Measurements from ENCODE around the gene RIOX2.

RIOX2 gene

GRCh38 chr3:97994328-97994945 is 22.2 kb upstream of the RIOX2 start:
- Histone ChIP-seq H3K9ac (ENCODE audit: low read depth, low read length, poor library complexity, severe bottlenecking) (no peak overlapping the region), H3K79me2 (ENCODE audit: insufficient read depth, low read length) (no peaks in the 10 kb centered on the region), H2AFZ (ENCODE audit: low read length) (no peak overlapping the region), H3K27me3 (ENCODE audit: insufficient read depth, low read length, poor library complexity, severe bottlenecking) (no peaks in the 10 kb centered on the region), H3K9me2 (replicated peaks; ENCODE audit: low read depth, low read length) (no peaks in the 10 kb centered on the region), H3K9me3 (ENCODE audit: insufficient read depth, low read depth, low read length) (no peaks in the 10 kb centered on the region), H3F3A (ENCODE audit: low read depth) (no peaks in the 10 kb centered on the region), H3K4me2 (ENCODE audit: low read depth, low read length, poor library complexity, severe bottlenecking) (no peak overlapping the region), H3K4me3 (ENCODE audit: low read length, poor library complexity, severe bottlenecking) (no peak overlapping the region), H3K4me1 (ENCODE audit: insufficient read depth, low read length, poor library complexity, severe bottlenecking) (peaks cover 4% of the 10 kb centered on the region), H4K20me1 (ENCODE audit: insufficient read depth, low read length, poor library complexity, severe bottlenecking) (no peaks in the 10 kb centered on the region), H3K36me3 (ENCODE audit: insufficient read depth, low read length) (no peaks in the 10 kb centered on the region)
- no peak for TF ChIP-seq EZH2phosphoT487 (IDR thresholded peaks at IDR 0.05; ENCODE audit: borderline replicate concordance)
- TF ChIP-seq, protein P1, sequence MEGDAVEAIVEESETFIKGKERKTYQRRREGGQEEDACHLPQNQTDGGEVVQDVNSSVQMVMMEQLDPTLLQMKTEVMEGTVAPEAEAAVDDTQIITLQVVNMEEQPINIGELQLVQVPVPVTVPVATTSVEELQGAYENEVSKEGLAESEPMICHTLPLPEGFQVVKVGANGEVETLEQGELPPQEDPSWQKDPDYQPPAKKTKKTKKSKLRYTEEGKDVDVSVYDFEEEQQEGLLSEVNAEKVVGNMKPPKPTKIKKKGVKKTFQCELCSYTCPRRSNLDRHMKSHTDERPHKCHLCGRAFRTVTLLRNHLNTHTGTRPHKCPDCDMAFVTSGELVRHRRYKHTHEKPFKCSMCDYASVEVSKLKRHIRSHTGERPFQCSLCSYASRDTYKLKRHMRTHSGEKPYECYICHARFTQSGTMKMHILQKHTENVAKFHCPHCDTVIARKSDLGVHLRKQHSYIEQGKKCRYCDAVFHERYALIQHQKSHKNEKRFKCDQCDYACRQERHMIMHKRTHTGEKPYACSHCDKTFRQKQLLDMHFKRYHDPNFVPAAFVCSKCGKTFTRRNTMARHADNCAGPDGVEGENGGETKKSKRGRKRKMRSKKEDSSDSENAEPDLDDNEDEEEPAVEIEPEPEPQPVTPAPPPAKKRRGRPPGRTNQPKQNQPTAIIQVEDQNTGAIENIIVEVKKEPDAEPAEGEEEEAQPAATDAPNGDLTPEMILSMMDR (conservative IDR thresholded peaks at IDR 0.05; ENCODE audit: low read length) = no peak

DNA sequence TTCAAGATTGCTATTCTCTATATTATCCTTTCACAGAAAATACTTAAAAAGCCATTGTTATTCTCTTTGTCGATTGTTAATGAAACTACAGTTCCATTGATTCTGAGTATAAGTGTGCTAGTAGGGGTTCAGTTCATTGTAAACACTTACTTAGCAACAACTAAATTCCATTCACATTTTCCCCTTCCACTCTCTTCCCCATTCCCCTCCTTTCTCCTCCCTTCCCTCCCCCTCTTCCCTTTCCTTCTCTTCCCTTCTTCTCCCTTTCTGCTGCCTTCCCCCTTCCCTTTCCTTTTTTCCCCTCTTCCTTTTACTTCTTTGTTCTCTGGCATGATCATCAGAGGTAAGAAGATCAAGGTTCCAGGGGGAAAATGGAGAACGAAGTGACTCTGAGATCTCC is 21.3 kb upstream of the RIOX2 start:
- no peaks in the 10 kb centered on the region for H3K79me2 ChIP-seq (ENCODE audit: insufficient read depth, low read length)
- no peaks in the 10 kb centered on the region for H4K20me1 ChIP-seq (ENCODE audit: insufficient read depth, low read length, poor library complexity, severe bottlenecking)
- no peak overlapping the region for H3K4me2 ChIP-seq (ENCODE audit: low read depth, low read length, poor library complexity, severe bottlenecking)
- H2AFZ ChIP-seq (ENCODE audit: low read length) = no peak overlapping the region
- TF ChIP-seq, protein P1 (conservative IDR thresholded peaks at IDR 0.05; ENCODE audit: low read length) = no peak
- TF ChIP-seq EZH2phosphoT487 (IDR thresholded peaks at IDR 0.05; ENCODE audit: borderline replicate concordance) = no peak
- H3K36me3 ChIP-seq (ENCODE audit: insufficient read depth, low read length) = no peaks in the 10 kb centered on the region
- no peak overlapping the region for H3K4me3 ChIP-seq (ENCODE audit: low read length, poor library complexity, severe bottlenecking)
- H3K4me1 ChIP-seq (ENCODE audit: insufficient read depth, low read length, poor library complexity, severe bottlenecking) = peaks cover 4% of the 10 kb centered on the region
- H3K9ac ChIP-seq (ENCODE audit: low read depth, low read length, poor library complexity, severe bottlenecking) = no peak overlapping the region
- H3K9me2 ChIP-seq (replicated peaks; ENCODE audit: low read depth, low read length) = no peaks in the 10 kb centered on the region
- H3K9me3 ChIP-seq (ENCODE audit: insufficient read depth, low read depth, low read length) = no peaks in the 10 kb centered on the region
- H3F3A ChIP-seq (ENCODE audit: low read depth) = no peaks in the 10 kb centered on the region
- no peaks in the 10 kb centered on the region for H3K27me3 ChIP-seq (ENCODE audit: insufficient read depth, low read length, poor library complexity, severe bottlenecking)

DNA sequence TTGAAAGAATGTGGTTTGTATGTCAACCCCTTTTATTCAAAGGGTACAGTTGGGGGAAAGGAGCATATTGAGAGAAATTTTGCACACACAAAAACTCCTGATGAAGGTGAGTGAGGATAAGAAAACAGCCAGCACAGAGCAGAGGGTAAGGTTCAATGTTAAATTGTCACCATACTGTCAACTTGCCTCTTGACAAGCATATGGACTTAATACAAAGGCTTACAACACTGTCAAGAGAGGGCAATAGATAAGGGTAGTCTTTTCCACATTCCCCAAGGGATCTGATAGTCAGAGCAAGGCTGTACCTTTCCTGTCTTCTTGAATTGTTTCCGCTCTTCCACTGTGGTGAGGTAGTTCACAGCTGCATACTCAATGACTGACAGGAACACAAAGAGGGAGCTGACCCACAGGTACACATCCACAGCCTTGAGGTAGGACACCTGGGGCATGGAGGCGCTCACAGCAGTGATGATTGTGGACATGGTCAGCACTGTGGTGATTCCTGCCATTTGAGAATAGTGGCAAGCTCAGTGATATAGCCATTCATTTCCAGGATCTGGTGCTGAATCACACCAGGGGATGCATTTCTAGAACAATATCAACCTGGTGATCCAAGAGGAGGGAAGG is 20.4 kb upstream of the RIOX2 start:
- Histone ChIP-seq H4K20me1 (ENCODE audit: insufficient read depth, low read length, poor library complexity, severe bottlenecking) (no peaks in the 10 kb centered on the region), H3K9ac (ENCODE audit: low read depth, low read length, poor library complexity, severe bottlenecking) (no peak overlapping the region), H3K4me3 (ENCODE audit: low read length, poor library complexity, severe bottlenecking) (no peak overlapping the region), H3K79me2 (ENCODE audit: insufficient read depth, low read length) (no peaks in the 10 kb centered on the region), H3K27me3 (ENCODE audit: insufficient read depth, low read length, poor library complexity, severe bottlenecking) (no peaks in the 10 kb centered on the region), H2AFZ (ENCODE audit: low read length) (no peak overlapping the region), H3K36me3 (ENCODE audit: insufficient read depth, low read length) (no peaks in the 10 kb centered on the region), H3F3A (ENCODE audit: low read depth) (no peaks in the 10 kb centered on the region), H3K4me1 (ENCODE audit: insufficient read depth, low read length, poor library complexity, severe bottlenecking) (peaks cover 4% of the 10 kb centered on the region), H3K9me2 (replicated peaks; ENCODE audit: low read depth, low read length) (no peaks in the 10 kb centered on the region), H3K9me3 (ENCODE audit: insufficient read depth, low read depth, low read length) (no peaks in the 10 kb centered on the region), H3K4me2 (ENCODE audit: low read depth, low read length, poor library complexity, severe bottlenecking) (no peak overlapping the region)
- TF ChIP-seq, protein P1 (conservative IDR thresholded peaks at IDR 0.05; ENCODE audit: low read length) = no peak
- no peak for TF ChIP-seq EZH2phosphoT487 (IDR thresholded peaks at IDR 0.05; ENCODE audit: borderline replicate concordance)

All from Loucy (cell line).